Measurements from ENCODE around the gene GABRR2.

GABRR2 gene

GRCh38 chr6:89298680-89299465 lies 16.2 kb downstream of the GABRR2 start (continued):
- TF ChIP-seq ZNF518A (tag by site-specific recombination; conservative IDR thresholded peaks at IDR 0.05; ENCODE audit: low read depth): 0 out of 2 replicates have a peak, but pooled peaks have one; percentile 27
- TF ChIP-seq PRDM2 (tag by site-specific recombination; IDR thresholded peaks at IDR 0.05; ENCODE audit: borderline replicate concordance): no peak
- no peak for TF ChIP-seq KLF10 (tag by site-specific recombination; IDR thresholded peaks at IDR 0.05)
- no peak for TF ChIP-seq ZNF621 (tag by site-specific recombination; IDR thresholded peaks at IDR 0.05)
- TF ChIP-seq ZNF510 (tag by site-specific recombination; IDR thresholded peaks at IDR 0.05; ENCODE audit: insufficient replicate concordance): no peak
- TF ChIP-seq HIC1 (tag by site-specific recombination; IDR thresholded peaks at IDR 0.05): no peak
- TF ChIP-seq, protein P1, sequence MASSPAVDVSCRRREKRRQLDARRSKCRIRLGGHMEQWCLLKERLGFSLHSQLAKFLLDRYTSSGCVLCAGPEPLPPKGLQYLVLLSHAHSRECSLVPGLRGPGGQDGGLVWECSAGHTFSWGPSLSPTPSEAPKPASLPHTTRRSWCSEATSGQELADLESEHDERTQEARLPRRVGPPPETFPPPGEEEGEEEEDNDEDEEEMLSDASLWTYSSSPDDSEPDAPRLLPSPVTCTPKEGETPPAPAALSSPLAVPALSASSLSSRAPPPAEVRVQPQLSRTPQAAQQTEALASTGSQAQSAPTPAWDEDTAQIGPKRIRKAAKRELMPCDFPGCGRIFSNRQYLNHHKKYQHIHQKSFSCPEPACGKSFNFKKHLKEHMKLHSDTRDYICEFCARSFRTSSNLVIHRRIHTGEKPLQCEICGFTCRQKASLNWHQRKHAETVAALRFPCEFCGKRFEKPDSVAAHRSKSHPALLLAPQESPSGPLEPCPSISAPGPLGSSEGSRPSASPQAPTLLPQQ (tag by site-specific recombination; IDR thresholded peaks at IDR 0.05): peak; percentile 9; the same call in 1 of the 2 replicates
- TF ChIP-seq ZNF837 (tag by site-specific recombination; IDR thresholded peaks at IDR 0.05): no peak
- TF ChIP-seq ZNF571 (tag by site-specific recombination; IDR thresholded peaks at IDR 0.05): no peak
- no peak for TF ChIP-seq ZNF777 (tag by site-specific recombination; IDR thresholded peaks at IDR 0.05; ENCODE audit: borderline replicate concordance)
- TF ChIP-seq ZNF658 (tag by site-specific recombination; IDR thresholded peaks at IDR 0.05): no peak
- no peak for TF ChIP-seq ZNF248 (tag by site-specific recombination; IDR thresholded peaks at IDR 0.05)
- no peak for TF ChIP-seq YY1 (tag by site-specific recombination; IDR thresholded peaks at IDR 0.05)
- no peak for TF ChIP-seq CTCF (tag by site-specific recombination; IDR thresholded peaks at IDR 0.05)
- no peak for TF ChIP-seq ZNF274 (IDR thresholded peaks at IDR 0.05; ENCODE audit: low read length)
- no peak for TF ChIP-seq ZNF274 (tag by site-specific recombination; IDR thresholded peaks at IDR 0.05; ENCODE audit: borderline replicate concordance)
- TF ChIP-seq PRDM1 (tag by site-specific recombination; IDR thresholded peaks at IDR 0.05): no peak
- TF ChIP-seq ZNF223 (tag by site-specific recombination; IDR thresholded peaks at IDR 0.05): no peak
- no peak for TF ChIP-seq ZNF280C (tag by site-specific recombination; IDR thresholded peaks at IDR 0.05)
- no peak for TF ChIP-seq ZNF16 (tag by site-specific recombination; IDR thresholded peaks at IDR 0.05; ENCODE audit: low read depth)
